OCI-LY7 (cell line): Measurements from ENCODE around the gene CAPSL. TPM values are rescaled to one million over a fixed set of nuclear protein-coding genes. Genes with fewer than 3 reads are reported as not detected.
A peak's percentile ranks its signal among the peaks of the same experiment; 100 is the strongest.
"Not testable (repeated sequence)": the region's sequence is repeated elsewhere in the genome, so short reads cannot be mapped to it uniquely, and the experiment has no call there.

Source experiments
- Bru-seq: library from RNA; stranded (reverse); fragments of 400-500 nt; gene quantifications from one replicate; lab custom pipeline; 2021; lab: Mats Ljungman, UMichigan
- BruChase-seq, 2 experiments: library from RNA; stranded (reverse); fragments of 400-500 nt; gene quantifications; one replicate each; lab custom pipeline; 2021; lab: Mats Ljungman, UMichigan
- BruUV-seq: library from RNA; stranded (reverse); fragments of 400-500 nt; replicated peaks from 2 replicates; lab custom pipeline; 2021; lab: Mats Ljungman, UMichigan
- CTCF ChIA-PET: fragments of 300-600 bp; sonication (Branson Sonifier 250); formaldehyde crosslinking; loops from one replicate; lab custom pipeline; 2022; ENCODE audit warnings: antibody characterized with exemption; ENCODE audit not compliant: unreplicated experiment; lab: Charles Lee
- POLR2A ChIA-PET: fragments of 300-600 bp; sonication (Branson Sonifier 250); formaldehyde crosslinking; loops from one replicate; lab custom pipeline; 2022; ENCODE audit warnings: antibody characterized with exemption; lab: Charles Lee
- DNase-seq: peaks from one replicate; pipeline ENCODE4 v3.0.0-alpha.2; 2015; ENCODE audit warnings: low spot score
- H2AFZ ChIP-seq: fragments of 200-600 bp; sonication (generic), shearing (Covaris generic); 2 replicates; pipeline ENCODE4 v1.6.1; 2014; ENCODE audit warnings: mild to moderate bottlenecking, antibody characterized with exemption, low read length, moderate library complexity
- H3K27ac ChIP-seq: fragments of 200-600 bp; sonication (generic); 2 replicates; pipeline ENCODE4 v1.5.1; 2014; ENCODE audit warnings: mixed run types, low read depth, mild to moderate bottlenecking, moderate library complexity, low read length, inconsistent platforms; ENCODE audit not compliant: poor library complexity, severe bottlenecking
- H3K36me3 ChIP-seq: fragments of 200-600 bp; sonication (generic); 2 replicates; pipeline ENCODE4 v1.6.1; 2014; ENCODE audit warnings: mild to moderate bottlenecking, antibody characterized with exemption, low read length, moderate library complexity, mixed read lengths; ENCODE audit not compliant: insufficient read depth
- H3K4me1 ChIP-seq: fragments of 200-600 bp; sonication (generic); 2 replicates; pipeline ENCODE4 v1.5.1; 2014; ENCODE audit warnings: mild to moderate bottlenecking, low read length; ENCODE audit not compliant: insufficient read depth, poor library complexity, severe bottlenecking
- H3K4me2 ChIP-seq: fragments of 200-600 bp; sonication (generic); 2 replicates; pipeline ENCODE4 v1.6.1; 2014; ENCODE audit warnings: mild to moderate bottlenecking, low read length
- H3K4me3 ChIP-seq: fragments of 200-600 bp; sonication (generic); 2 replicates; pipeline ENCODE4 v1.5.1; 2014; ENCODE audit warnings: mild to moderate bottlenecking, low read depth, low read length; ENCODE audit not compliant: poor library complexity, severe bottlenecking
- H3K79me2 ChIP-seq: fragments of 200-600 bp; sonication (generic); 2 replicates; pipeline ENCODE4 v1.6.1; 2016; ENCODE audit warnings: low read depth, mild to moderate bottlenecking, low read length, moderate library complexity, mixed read lengths; ENCODE audit not compliant: insufficient read depth
- H3K9me2 ChIP-seq: fragments of 200-600 bp; sonication (generic); 2 replicates; pipeline ENCODE4 v1.6.1; 2016; ENCODE audit warnings: mild to moderate bottlenecking, low read length, mixed read lengths; ENCODE audit not compliant: insufficient read depth
- H3K9me3 ChIP-seq: fragments of 200-600 bp; sonication (generic); 2 replicates; pipeline ENCODE4 v1.6.1; 2014; ENCODE audit warnings: mild to moderate bottlenecking, mixed run types, low read length, mixed read lengths
- H4K20me1 ChIP-seq: fragments of 200-600 bp; sonication (generic); 2 replicates; pipeline ENCODE4 v1.6.1; 2014; ENCODE audit warnings: mild to moderate bottlenecking, antibody characterized with exemption, low read length, moderate library complexity, mixed read lengths; ENCODE audit not compliant: insufficient read depth
- EZH2phosphoT487 ChIP-seq: fragments of 200-600 bp; sonication (generic); IDR thresholded peaks from 2 replicates; pipeline ENCODE4 v1.6.1; 2018; ENCODE audit warnings: low read depth, borderline replicate concordance, mild to moderate bottlenecking, mixed run types, antibody characterized with exemption, low read length, moderate library complexity, mixed read lengths
- intact Hi-C: fragments of 100-400 bp; cut with micrococcal nuclease; formaldehyde crosslinking; loops from one replicate; pipeline ENCODE4 v1.10.0; 2022; ENCODE audit not compliant: unreplicated experiment
- long read RNA-seq: library from polyadenylated mRNA; stranded (forward); transcript quantifications from one replicate; pipeline ENCODE4 v2.0.0, GENCODE V29; 2022
- total RNA-seq, 2 experiments: library from RNA; depleted of rRNA in 1 of 2; stranded (reverse); fragments of >200 nt in 1 of 2; shearing (Covaris generic) in 1 of 2; gene quantifications; 2 replicates each; pipeline ENCODE4 v1.2.3, GENCODE V29; 2014 to 2022
- TF ChIP-seq, protein P1 (sequence below): fragments of 200-600 bp; sonication (generic); conservative IDR thresholded peaks from 2 replicates; pipeline ENCODE4 v1.5.1; 2014; ENCODE audit warnings: mild to moderate bottlenecking, antibody characterized with exemption, low read length, moderate library complexity, mixed read lengths

CAPSL gene
- total RNA-seq (2014; rRNA removed; shearing (Covaris generic)): 4.7 and 5.4 TPM in 2 replicates
- total RNA-seq (2022): not detected in 2 replicates
- percentile 23 among the genes with signal in this experiment for Bru-seq, nascent RNA
- BruChase-seq, experiment 1, labeled RNA remaining after a 6-hour chase: percentile 10 among the genes with signal in this experiment
- BruChase-seq, experiment 2, labeled RNA remaining after a 2-hour chase: percentile 9 among the genes with signal in this experiment
- long read RNA-seq: 0 reads

DNA sequence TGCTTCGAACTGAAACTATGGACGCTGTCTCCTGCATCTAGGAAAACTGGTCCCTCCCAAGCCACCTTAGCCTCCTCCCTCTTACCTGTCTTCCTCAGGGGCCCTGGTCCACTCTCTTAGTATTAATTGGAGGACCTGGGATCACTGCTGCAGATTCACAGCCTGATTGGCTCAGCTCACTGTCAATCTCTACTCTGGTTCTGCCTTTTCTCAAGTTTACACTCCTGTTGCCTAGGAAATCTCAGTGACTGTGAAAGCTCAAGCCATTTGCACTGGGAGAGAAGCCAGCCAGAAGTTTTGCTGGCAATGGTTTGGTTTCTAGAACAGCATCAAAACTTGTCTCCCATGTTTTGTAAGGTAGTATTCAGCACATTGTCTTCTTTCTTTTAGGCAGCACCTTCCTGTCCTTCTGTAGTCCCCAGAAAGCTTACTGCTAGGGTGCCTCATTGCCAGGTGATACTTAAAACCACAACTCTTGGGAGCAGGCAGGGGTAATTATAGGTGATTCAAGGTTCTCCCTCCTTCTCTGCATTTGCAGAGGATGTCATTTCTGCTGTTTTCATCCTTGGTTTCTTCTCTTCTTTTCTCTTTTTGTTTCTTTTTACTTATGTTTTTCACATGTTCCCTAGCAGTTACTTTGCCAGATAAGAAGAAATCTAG is at the start of gene CAPSL:
Gene CAPSL, minus strand, starts transcription at position 55 of the 660 bp plus-strand sequence. CDS start 17,502 bp downstream, outside the sequence.
- H3K4me1 ChIP-seq: no peaks in the 10 kb centered on the region
- H3K79me2 ChIP-seq: no peaks in the 10 kb centered on the region
- H3K27ac ChIP-seq: no peak within 1 kb of the TSS
- no TSS peak for BruUV-seq
- H4K20me1 ChIP-seq: no peaks in the 10 kb centered on the region
- intact Hi-C loops: no loop called here
- no peaks in the 10 kb centered on the region for H3K36me3 ChIP-seq
- no peaks in the 10 kb centered on the region for H3K9me2 ChIP-seq
- H2AFZ ChIP-seq: no peak within 1 kb of the TSS
- TF ChIP-seq, protein P1, sequence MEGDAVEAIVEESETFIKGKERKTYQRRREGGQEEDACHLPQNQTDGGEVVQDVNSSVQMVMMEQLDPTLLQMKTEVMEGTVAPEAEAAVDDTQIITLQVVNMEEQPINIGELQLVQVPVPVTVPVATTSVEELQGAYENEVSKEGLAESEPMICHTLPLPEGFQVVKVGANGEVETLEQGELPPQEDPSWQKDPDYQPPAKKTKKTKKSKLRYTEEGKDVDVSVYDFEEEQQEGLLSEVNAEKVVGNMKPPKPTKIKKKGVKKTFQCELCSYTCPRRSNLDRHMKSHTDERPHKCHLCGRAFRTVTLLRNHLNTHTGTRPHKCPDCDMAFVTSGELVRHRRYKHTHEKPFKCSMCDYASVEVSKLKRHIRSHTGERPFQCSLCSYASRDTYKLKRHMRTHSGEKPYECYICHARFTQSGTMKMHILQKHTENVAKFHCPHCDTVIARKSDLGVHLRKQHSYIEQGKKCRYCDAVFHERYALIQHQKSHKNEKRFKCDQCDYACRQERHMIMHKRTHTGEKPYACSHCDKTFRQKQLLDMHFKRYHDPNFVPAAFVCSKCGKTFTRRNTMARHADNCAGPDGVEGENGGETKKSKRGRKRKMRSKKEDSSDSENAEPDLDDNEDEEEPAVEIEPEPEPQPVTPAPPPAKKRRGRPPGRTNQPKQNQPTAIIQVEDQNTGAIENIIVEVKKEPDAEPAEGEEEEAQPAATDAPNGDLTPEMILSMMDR: no peak
- TF ChIP-seq EZH2phosphoT487: no peak
- no peaks in the 10 kb centered on the region for H3K9me3 ChIP-seq
- CTCF ChIA-PET: no interaction called here
- no peak within 1 kb of the TSS for H3K4me3 ChIP-seq
- POLR2A ChIA-PET: interaction anchor here (1.4 kb wide), 1 partner anchor 11 kb away, joined by 3 read pairs; no protein-coding TSS in a partner anchor
- no peak within 1 kb of the TSS for H3K4me2 ChIP-seq
- DNase-seq: peak; percentile 31

DNA sequence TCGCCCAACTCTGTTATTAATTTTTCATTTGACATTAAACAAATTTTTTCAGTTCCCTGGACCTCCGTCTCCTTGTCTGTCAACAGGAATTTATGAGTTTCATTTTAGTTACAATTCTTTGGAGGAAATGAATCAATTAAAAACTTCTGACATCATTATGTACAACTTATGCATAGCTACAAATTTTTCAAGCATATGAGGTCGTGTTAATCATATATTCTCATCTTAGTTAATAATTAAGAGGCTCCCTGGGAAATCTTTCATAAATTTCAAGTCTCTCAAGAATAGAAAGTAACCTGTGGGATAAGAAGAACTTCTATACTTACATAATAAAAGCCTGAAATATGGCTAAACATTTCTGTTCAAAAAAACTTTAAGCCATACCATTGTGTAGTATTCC is 49.4 kb upstream of the CAPSL start:
- Histone ChIP-seq H3K36me3 (no peaks in the 10 kb centered on the region), H4K20me1 (no peaks in the 10 kb centered on the region), H3K4me1 (no peaks in the 10 kb centered on the region), H2AFZ (no peak overlapping the region), H3K9me3 (no peaks in the 10 kb centered on the region), H3K4me3 (no peak overlapping the region), H3K9me2 (no peaks in the 10 kb centered on the region), H3K27ac (no peak overlapping the region), H3K79me2 (no peaks in the 10 kb centered on the region), H3K4me2 (no peak overlapping the region)
- ChIA-PET CTCF (no interaction called here), POLR2A (interaction anchor here (0.5 to 0.9 kb wide), 3 partner anchors 16 to 1494 kb away, joined by 3 to 4 read pairs (median 3); no protein-coding TSS in a partner anchor)
- no peak for DNase-seq
- BruUV-seq: no TSS peak
- intact Hi-C loops: no loop called here
- no peak for TF ChIP-seq EZH2phosphoT487
- TF ChIP-seq, protein P1: no peak

DNA sequence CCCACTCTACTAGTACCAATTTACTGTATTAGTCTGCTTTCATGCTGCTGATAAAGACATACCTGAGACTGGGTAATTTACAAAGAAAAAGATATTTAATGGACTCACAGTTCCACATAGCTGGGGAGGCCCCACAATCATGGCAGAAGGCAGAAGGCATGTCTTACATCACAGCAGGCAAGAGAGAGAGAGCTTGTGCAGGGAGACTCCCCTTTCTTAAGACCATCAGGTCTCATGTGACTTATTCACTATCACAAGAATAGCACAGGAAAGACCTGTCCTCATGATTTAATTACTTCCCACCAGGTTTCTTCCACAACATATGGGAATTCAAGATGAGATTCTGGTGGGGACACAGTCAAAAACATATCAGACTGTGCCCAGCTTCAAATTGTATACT is 41.3 kb upstream of the CAPSL start:
- CTCF ChIA-PET: no interaction called here
- Histone ChIP-seq H3K4me3 (no peak overlapping the region), H3K9me3 (peaks cover 6% of the 10 kb centered on the region; the same call in 1 of the 2 replicates), H3K27ac (no peak overlapping the region), H3K4me1 (no peaks in the 10 kb centered on the region), H3K9me2 (no peaks in the 10 kb centered on the region), H3K4me2 (no peak overlapping the region), H4K20me1 (no peaks in the 10 kb centered on the region), H2AFZ (no peak overlapping the region), H3K79me2 (no peaks in the 10 kb centered on the region), H3K36me3 (no peaks in the 10 kb centered on the region)
- no TSS peak for BruUV-seq
- TF ChIP-seq, protein P1: no peak
- no peak for TF ChIP-seq EZH2phosphoT487
- no peak for DNase-seq
- POLR2A ChIA-PET: interaction anchor here (0.6 to 0.7 kb wide), 2 partner anchors 306 to 1010 kb away, joined by 3 to 4 read pairs; no protein-coding TSS in a partner anchor
- intact Hi-C loops: no loop called here

DNA sequence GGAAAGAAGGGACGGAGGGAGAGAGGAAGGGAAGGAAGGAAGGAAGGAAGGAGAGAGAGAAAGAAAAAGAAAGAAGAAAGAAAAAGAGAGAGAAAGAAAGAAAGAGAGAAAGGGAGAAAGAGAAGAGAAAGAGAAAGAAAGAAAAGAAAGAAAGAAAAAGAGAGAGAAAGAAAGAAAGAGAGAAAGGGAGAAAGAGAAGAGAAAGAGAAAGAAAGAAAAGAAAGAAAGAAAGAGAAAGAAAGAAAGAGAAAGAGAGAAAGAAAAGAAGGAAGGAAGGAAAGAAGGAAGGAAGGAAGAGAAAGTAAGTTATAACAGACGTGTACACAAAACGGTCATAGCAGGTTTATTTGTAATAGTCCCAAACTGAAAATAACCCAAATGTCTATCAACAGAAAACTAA is 38.4 kb upstream of the CAPSL start:
- H2AFZ ChIP-seq, H3K4me1 ChIP-seq, BruUV-seq, H3K9me2 ChIP-seq, H3K9me3 ChIP-seq, intact Hi-C loops, H3K79me2 ChIP-seq, H3K4me2 ChIP-seq, H3K27ac ChIP-seq, DNase-seq, H3K36me3 ChIP-seq, H4K20me1 ChIP-seq, H3K4me3 ChIP-seq, POLR2A ChIA-PET, CTCF ChIA-PET: not testable (repeated sequence)
